AG04449 (cell line): Measurements from ENCODE around the gene SLC8B1.

Experiments
- CTCF ChIA-PET: fragments of 350-600 bp; formaldehyde crosslinking; extraction: SDS; loops from one replicate; lab custom pipeline; 2021; ENCODE audit warnings: antibody characterized with exemption; lab: Yijun Ruan, JAX
- POLR2A ChIA-PET: fragments of 400-600, 350-600 bp; formaldehyde crosslinking; extraction: SDS; loops from one replicate; lab custom pipeline; 2020; ENCODE audit warnings: antibody characterized with exemption, inconsistent platforms; lab: Yijun Ruan, JAX
- DNase-seq: peaks from one replicate; pipeline ENCODE4 v3.0.0-alpha.2; 2010; ENCODE audit warnings: low read depth, low spot score
- H3K4me3 ChIP-seq: 2 replicates; pipeline ENCODE4 v1.5.1; 2011; ENCODE audit warnings: low read depth, mild to moderate bottlenecking, control low read depth, low read length
- CTCF ChIP-seq: IDR thresholded peaks from one replicate; pipeline ENCODE4 v1.5.1; 2011; ENCODE audit warnings: mild to moderate bottlenecking, moderate library complexity, low read length, control low read depth, inconsistent platforms; ENCODE audit not compliant: insufficient read depth; ENCODE audit errors: missing control alignments

Gene SLC8B1

GRCh38 chr12:113260127-113260526, 74.8 kb downstream of the SLC8B1 start:
- no peak for TF ChIP-seq CTCF
- POLR2A ChIA-PET: no interaction called here
- no peak overlapping the region for H3K4me3 ChIP-seq
- DNase-seq: no peak
- CTCF ChIA-PET: interaction anchor here (1.0 kb wide), 1 partner anchor 122 kb away, joined by 3 read pairs; no protein-coding TSS in a partner anchor

- no peak for TF ChIP-seq CTCF
- no peak for DNase-seq
- H3K4me3 ChIP-seq: no peak overlapping the region
- CTCF ChIA-PET: interaction anchor here (1.3 to 1.4 kb wide), 2 partner anchors 11 to 13 kb away, joined by 4 to 5 read pairs; no protein-coding TSS in a partner anchor
- POLR2A ChIA-PET: no interaction called here
Measured at GRCh38 chr12:113257564-113257963, 77.3 kb downstream of the SLC8B1 start.

GRCh38 chr12:113254298-113254697, 80.6 kb downstream of the SLC8B1 start:
- TF ChIP-seq CTCF: no peak
- no peak for DNase-seq
- no peak overlapping the region for H3K4me3 ChIP-seq
- POLR2A ChIA-PET: no interaction called here
- CTCF ChIA-PET: interaction anchor here (0.6 to 1.7 kb wide), 4 partner anchors 9 to 57 kb away, joined by 3 to 7 read pairs (median 4); no protein-coding TSS in a partner anchor

GRCh38 chr12:113253532-113254285, 81.2 kb downstream of the SLC8B1 start:
- ChIA-PET CTCF (interaction anchor here (0.6 to 1.7 kb wide), 3 partner anchors 18 to 58 kb away, joined by 3 to 4 read pairs (median 3); no protein-coding TSS in a partner anchor), POLR2A (no interaction called here)
- no peak for TF ChIP-seq CTCF
- H3K4me3 ChIP-seq: no peak overlapping the region
- no peak for DNase-seq

- TF ChIP-seq CTCF: no peak
- no peak for DNase-seq
- no peak overlapping the region for H3K4me3 ChIP-seq
- ChIA-PET POLR2A (no interaction called here), CTCF (interaction anchor here (1.5 kb wide), 1 partner anchor 57 kb away, joined by 3 read pairs; no protein-coding TSS in a partner anchor)
Measured at GRCh38 chr12:113252494-113252893, 82.4 kb downstream of the SLC8B1 start.

GRCh38 chr12:113251404-113252070, 83.4 kb downstream of the SLC8B1 start:
- TF ChIP-seq CTCF: no peak
- DNase-seq: no peak
- ChIA-PET POLR2A (no interaction called here), CTCF (interaction anchor here (0.6 kb wide), 1 partner anchor 734 kb away, joined by 3 read pairs; no protein-coding TSS in a partner anchor)
- no peak overlapping the region for H3K4me3 ChIP-seq
